K562 (cell line): ENCODE measurements around the gene CCDC175. TPM values are rescaled to one million over a fixed set of nuclear protein-coding genes. Genes with fewer than 3 reads are reported as not detected.
A peak's percentile ranks its signal among the peaks of the same experiment; 100 is the strongest.

ENCODE experiments used
- ATAC-seq: fragments of 200-7000 bp; cut with Tn5 transposase; 3 replicates; pipeline ENCODE4 v1.9.1; 2020; ENCODE audit warnings: moderate library complexity
- BruUV-seq: library from RNA; stranded (reverse); fragments of 400-500 nt; replicated peaks from 2 replicates; lab custom pipeline; 2021; lab: Mats Ljungman, UMichigan
- CTCF ChIA-PET: fragments of 300-600 bp; formaldehyde crosslinking; extraction: SDS; loops from one replicate; lab custom pipeline; 2021; ENCODE audit warnings: low intra/inter-chr PET ratio; lab: Yijun Ruan, JAX
- POLR2A ChIA-PET: fragments of 300-600, 350-650 bp; sonication (Branson Sonifier 250); formaldehyde crosslinking; extraction: SDS; loops from one replicate; lab custom pipeline; 2021; ENCODE audit warnings: antibody characterized with exemption, inconsistent platforms; lab: Yijun Ruan, JAX
- DNase-seq, 4 experiments: peaks; one replicate each; pipeline versions ENCODE4 v3.0.0 to v3.0.0-alpha.2; 2011 to 2018; ENCODE audit warnings: low spot score in 3 of 4, mixed read lengths in 3 of 4; ENCODE audit errors: extremely low read depth in 1 of 4
- FAIRE-seq: peaks from 2 replicates; lab custom pipeline; 2011; peaks lifted over from hg19 to GRCh38; lab: Jason Lieb, UNC
- H2AFZ ChIP-seq: 2 replicates; pipeline ENCODE4 v1.6.0; 2011; ENCODE audit warnings: low read depth, low read length, control low read depth, inconsistent platforms
- H3K27ac ChIP-seq: fragments of 200-600 bp; 3 replicates; pipeline ENCODE4 v1.8.0; 2011; ENCODE audit warnings: low read depth, mild to moderate bottlenecking, control low read depth, inconsistent platforms, low read length, moderate library complexity, mixed read lengths; ENCODE audit errors: extremely low read depth
- H3K27me3 ChIP-seq, 2 experiments: fragments of 300-600 bp in 1 of 2; 2 replicates in 1 of 2; 3 replicates in 1 of 2; pipeline versions ENCODE4 v1.6.0 to v1.8.0; 2011; ENCODE audit warnings: inconsistent platforms in 2 of 2, low read length in 2 of 2, mild to moderate bottlenecking in 1 of 2, mixed read lengths in 1 of 2, moderate library complexity in 1 of 2; ENCODE audit not compliant: control insufficient read depth in 2 of 2, insufficient read depth in 2 of 2
- H3K36me3 ChIP-seq: fragments of 300-600 bp; 3 replicates; pipeline ENCODE4 v1.8.0; 2011; ENCODE audit warnings: mild to moderate bottlenecking, low read length, inconsistent platforms; ENCODE audit not compliant: control insufficient read depth, insufficient read depth
- H3K4me1 ChIP-seq, 2 experiments: fragments of 200-600 bp in 1 of 2; replicated peaks in 1 of 2; 2 replicates in 1 of 2; 3 replicates in 1 of 2; pipeline versions ENCODE4 v1.5.1 to v1.8.0; 2011; ENCODE audit warnings: inconsistent platforms in 2 of 2, low read length in 2 of 2, mild to moderate bottlenecking in 1 of 2, mixed read lengths in 1 of 2, moderate library complexity in 1 of 2; ENCODE audit not compliant: control insufficient read depth in 2 of 2, insufficient read depth in 2 of 2
- H3K4me2 ChIP-seq: 2 replicates; pipeline ENCODE4 v1.6.1; 2011; ENCODE audit warnings: low read length, control low read depth, inconsistent platforms, mixed read lengths; ENCODE audit not compliant: insufficient read depth
- H3K4me3 ChIP-seq: fragments of 200-600 bp; sonication (generic), shearing (Covaris generic); 2 replicates; pipeline ENCODE4 v1.5.1; 2016; ENCODE audit warnings: control low read depth, inconsistent platforms
- H3K79me2 ChIP-seq: fragments of 200-600 bp; 3 replicates; pipeline ENCODE4 v1.8.0; 2011; ENCODE audit warnings: low read length, inconsistent platforms; ENCODE audit not compliant: control insufficient read depth, insufficient read depth
- H3K9ac ChIP-seq, 2 experiments: 2 replicates each; pipeline versions ENCODE4 v1.6.0 to v1.6.1; 2011; ENCODE audit warnings: low read depth in 2 of 2, low read length in 2 of 2, control low read depth in 1 of 2, inconsistent platforms in 1 of 2, mild to moderate bottlenecking in 1 of 2, mixed read lengths in 1 of 2; ENCODE audit not compliant: insufficient read depth in 1 of 2
- H3K9me1 ChIP-seq: one replicate; pipeline ENCODE4 v1.6.0; 2011; ENCODE audit warnings: inconsistent platforms, mild to moderate bottlenecking, low read length, moderate library complexity; ENCODE audit not compliant: control insufficient read depth, insufficient read depth
- H3K9me3 ChIP-seq: replicated peaks from 2 replicates; pipeline ENCODE4 v1.5.1; 2011; ENCODE audit warnings: low read depth, low read length, inconsistent platforms; ENCODE audit not compliant: control insufficient read depth, insufficient read depth
- H4K20me1 ChIP-seq: replicated peaks from 2 replicates; pipeline ENCODE4 v1.6.1; 2011; ENCODE audit warnings: low read length, inconsistent platforms, mixed read lengths; ENCODE audit not compliant: control insufficient read depth, insufficient read depth
- C11orf30 ChIP-seq: fragments of 450-650 bp; IDR thresholded peaks from 2 replicates; pipeline ENCODE4 v1.6.1; 2016; ENCODE audit warnings: low read depth, mild to moderate bottlenecking
- CHD2 ChIP-seq: IDR thresholded peaks from 2 replicates; pipeline ENCODE4 v1.6.1; 2011; ENCODE audit warnings: low read depth, low read length
- CTCF ChIP-seq, 3 experiments: IDR thresholded peaks in 2 of 3; conservative IDR thresholded peaks in 1 of 3; 2 replicates each; pipeline ENCODE4 v1.5.1; 2011 to 2012; ENCODE audit warnings: low read length in 3 of 3, mild to moderate bottlenecking in 3 of 3, control low read depth in 2 of 3, improper control_type of control experiment in 1 of 3, inconsistent platforms in 1 of 3, low read depth in 1 of 3, mixed read lengths in 1 of 3, moderate library complexity in 1 of 3; ENCODE audit not compliant: insufficient read depth in 2 of 3
- RAD21 ChIP-seq, 2 experiments: fragments of 250-450 bp in 1 of 2; fragments of 450-650 bp in 1 of 2; sonication (Bioruptor Pico) in 1 of 2; formaldehyde crosslinking in 1 of 2; IDR thresholded peaks in 1 of 2; conservative IDR thresholded peaks in 1 of 2; 2 replicates each; pipeline versions ENCODE4 v1.4.0 to v1.8.0; 2020 to 2022; ENCODE audit warnings: mild to moderate bottlenecking in 2 of 2, moderate library complexity in 1 of 2
- SP2 ChIP-seq: IDR thresholded peaks from 2 replicates; pipeline ENCODE4 v1.6.1; 2011; ENCODE audit warnings: mild to moderate bottlenecking, low read depth, low read length, moderate library complexity; ENCODE audit not compliant: poor library complexity, severe bottlenecking; ENCODE audit errors: extremely low read depth
- SRSF3 ChIP-seq: fragments of 200-400 bp; formaldehyde crosslinking; IDR thresholded peaks from 2 replicates; pipeline ENCODE4 v1.6.1; 2016; ENCODE audit warnings: mild to moderate bottlenecking, low read length, moderate library complexity; ENCODE audit not compliant: insufficient read depth
- ZNF134 ChIP-seq: fragments of 250-450 bp; sonication (Bioruptor Pico); conservative IDR thresholded peaks from 2 replicates; pipeline ENCODE4 v1.4.0; 2020
- WGBS: fragments of 100-300 bp; shearing (Covaris generic); methylation state at CpG from one replicate; pipeline ENCODE4 v1.1.6; 2016; ENCODE audit warnings: low coverage, mixed read lengths; ENCODE audit not compliant: insufficient coverage; ENCODE audit errors: missing lambda C conversion rate; 5-methylcytosine and 5-hydroxymethylcytosine counted together
- in situ Hi-C: fragments of 300-500 bp; cut with MboI; formaldehyde crosslinking; loops from 4 replicates; pipeline ENCODE4 v1.15.0; 2018; ENCODE audit warnings: inconsistent platforms, mixed read lengths
- intact Hi-C: fragments of 100-400 bp; cut with micrococcal nuclease; formaldehyde crosslinking; loops from 2 replicates; pipeline ENCODE4 v1.14.2; 2022
- polyA plus RNA-seq, 8 experiments: library from polyadenylated mRNA; depleted of rRNA in 4 of 8; stranded (reverse) in 5 of 8; unstranded in 3 of 8; fragments of >200 nt; fragmentation: Nextera tagmentation in 2 of 8; fragmentation: Illumina TruSeq in 1 of 8; extraction: Ambion mirVana in 2 of 8; extraction: Trizol in 1 of 8; gene quantifications; 2 replicates each; pipeline versions ENCODE4 v1.2.1 to v1.2.3, GENCODE V29; 2011 to 2014; ENCODE audit warnings: inconsistent platforms in 1 of 8, missing spikeins in 1 of 8
- total RNA-seq, 7 experiments: library from RNA; depleted of rRNA in 6 of 7; stranded (reverse); fragments of >200 nt in 6 of 7; fragmentation: Illumina TruSeq in 2 of 7; extraction: Trizol in 2 of 7; gene quantifications; 2 replicates each; pipeline versions ENCODE4 v1.2.1 to v1.2.3, GENCODE V29; 2011 to 2021; ENCODE audit warnings: low replicate concordance in 1 of 7

Gene CCDC175
- total and polyA plus RNA-seq, 9 of the 15 experiments (the other 6 are each of a cell fraction or from before 2014, with no cell fraction given) = not detected

GRCh38 chr14:59511916-59512575 is 64.6 kb downstream of the CCDC175 start:
- no peak overlapping the region for H3K4me3 ChIP-seq
- no peaks in the 10 kb centered on the region for H3K9me3 ChIP-seq
- POLR2A ChIA-PET = no interaction called here
- TF ChIP-seq RAD21 (CRISPR knock-in tag; conservative IDR thresholded peaks at IDR 0.05 in 1 of 2, IDR thresholded peaks at IDR 0.05 in 1 of 2) (peak in 1 of 2 experiments; percentile 18; a peak in 1 of 4 replicates), CHD2 (no peak), ZNF134 (CRISPR knock-in tag) (no peak), SRSF3 (no peak), CTCF (IDR thresholded peaks at IDR 0.05 in 2 of 3, conservative IDR thresholded peaks at IDR 0.05 in 1 of 3; ENCODE audit: insufficient read depth in 2 of 3, low read depth in 1 of 3, low read length in 3 of 3) (peak; percentile 26 to 49 (median 40); a peak in 5 of 6 replicates), SP2 (no peak), C11orf30 (no peak)
- no peaks in the 10 kb centered on the region for H3K9me1 ChIP-seq
- no TSS peak for BruUV-seq
- H3K4me1 ChIP-seq = no peaks in the 10 kb centered on the region
- in situ Hi-C loops (no loop called here), intact Hi-C loops (no loop called here)
- no peak overlapping the region for H3K27ac ChIP-seq
- ATAC-seq (peak; percentile 71; the same call in 2 of the 3 replicates), DNase-seq (peak in 2 of 4 experiments; percentile 9 to 27), FAIRE-seq (no peak)
- H3K27me3 ChIP-seq = no peaks in the 10 kb centered on the region
- CTCF ChIA-PET = no interaction called here
- H3K79me2 ChIP-seq = no peaks in the 10 kb centered on the region
- no peak overlapping the region for H2AFZ ChIP-seq
- no peaks in the 10 kb centered on the region for H3K36me3 ChIP-seq
- 0% methylated on average over 4 of the region's 4 CpGs for WGBS
- H3K9ac ChIP-seq = no peak overlapping the region
- no peak overlapping the region for H3K4me2 ChIP-seq
- H4K20me1 ChIP-seq = no peaks in the 10 kb centered on the region
